GM19397 (cell line): ENCODE measurements around the gene SH3RF3.

Source experiments
- ATAC-seq: cut with Tn5 transposase; IDR thresholded peaks from one replicate; pipeline ENCODE4 v1.9.1; 2021; ENCODE audit warnings: mild to moderate bottlenecking, moderate library complexity; ENCODE audit not compliant: unreplicated experiment

Gene SH3RF3

DNA sequence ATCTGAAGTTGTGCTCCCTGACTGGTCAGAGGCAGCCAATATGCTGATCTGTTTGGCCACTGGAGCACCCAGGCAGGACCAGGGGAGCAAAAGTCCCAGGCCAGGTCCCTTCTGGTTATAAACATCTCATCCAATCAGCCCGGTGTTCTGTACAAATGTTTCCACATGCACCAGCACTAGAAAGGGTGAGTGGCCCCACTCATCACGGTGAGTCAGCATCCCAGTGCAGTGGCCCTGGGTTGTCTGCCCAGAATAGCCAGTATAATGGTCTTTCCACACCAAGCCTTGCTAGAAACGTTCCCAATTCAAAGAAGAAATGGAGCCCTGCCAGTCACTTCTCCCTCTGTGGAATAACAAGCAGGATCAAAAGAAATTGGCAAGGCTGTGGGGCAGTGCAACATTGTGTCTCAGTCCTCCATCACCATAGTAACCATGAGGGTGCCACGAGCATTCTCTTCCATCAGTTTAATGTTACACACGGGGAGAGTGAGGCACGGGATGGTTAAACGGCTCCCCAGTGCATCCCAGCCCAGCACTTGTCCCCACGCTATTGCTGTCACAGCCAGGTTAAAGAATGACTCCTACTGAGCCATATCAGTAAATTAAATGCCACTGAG lies 309.9 kb downstream of the SH3RF3 start:
- no peak for ATAC-seq

DNA sequence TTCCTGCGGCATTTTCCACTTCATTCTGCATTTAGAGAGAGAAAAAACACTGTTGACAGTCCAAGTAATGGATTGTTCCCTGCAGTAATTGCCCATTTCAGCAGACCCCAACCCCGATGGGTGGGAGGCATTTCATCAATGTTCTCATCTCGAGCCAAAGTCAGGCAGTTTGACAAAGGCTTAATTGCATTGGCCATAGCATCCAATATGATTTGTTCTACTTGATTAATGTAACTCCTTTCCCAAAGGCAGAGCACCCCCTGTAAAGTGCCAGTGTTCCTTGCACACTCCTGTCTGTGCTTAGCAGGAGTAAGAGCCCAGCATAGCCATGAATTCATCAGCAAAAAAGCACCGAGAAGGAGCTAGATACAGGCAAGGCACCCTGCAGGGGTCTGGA lies 310.4 kb downstream of the SH3RF3 start:
- ATAC-seq: no peak

DNA sequence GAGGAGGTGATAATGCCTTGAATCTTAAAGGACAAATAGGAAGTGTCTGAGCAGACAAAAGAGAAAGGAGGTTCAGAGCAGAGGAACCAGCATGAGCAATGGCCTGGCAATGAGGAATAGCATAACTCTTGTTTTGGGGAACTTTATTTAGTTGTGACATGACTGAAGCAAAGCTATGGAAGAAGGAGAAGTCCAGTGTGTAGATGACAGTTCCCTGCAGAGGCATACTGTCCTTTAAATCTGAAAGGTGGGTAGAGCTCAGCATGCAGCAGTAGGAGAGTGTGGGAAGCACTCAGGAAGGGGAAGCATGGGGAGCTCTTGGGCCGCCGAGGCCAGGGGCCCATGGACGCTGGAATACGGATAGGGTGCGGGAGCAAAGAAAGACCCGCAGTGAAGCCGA lies 311.0 kb downstream of the SH3RF3 start:
- ATAC-seq: no peak

DNA sequence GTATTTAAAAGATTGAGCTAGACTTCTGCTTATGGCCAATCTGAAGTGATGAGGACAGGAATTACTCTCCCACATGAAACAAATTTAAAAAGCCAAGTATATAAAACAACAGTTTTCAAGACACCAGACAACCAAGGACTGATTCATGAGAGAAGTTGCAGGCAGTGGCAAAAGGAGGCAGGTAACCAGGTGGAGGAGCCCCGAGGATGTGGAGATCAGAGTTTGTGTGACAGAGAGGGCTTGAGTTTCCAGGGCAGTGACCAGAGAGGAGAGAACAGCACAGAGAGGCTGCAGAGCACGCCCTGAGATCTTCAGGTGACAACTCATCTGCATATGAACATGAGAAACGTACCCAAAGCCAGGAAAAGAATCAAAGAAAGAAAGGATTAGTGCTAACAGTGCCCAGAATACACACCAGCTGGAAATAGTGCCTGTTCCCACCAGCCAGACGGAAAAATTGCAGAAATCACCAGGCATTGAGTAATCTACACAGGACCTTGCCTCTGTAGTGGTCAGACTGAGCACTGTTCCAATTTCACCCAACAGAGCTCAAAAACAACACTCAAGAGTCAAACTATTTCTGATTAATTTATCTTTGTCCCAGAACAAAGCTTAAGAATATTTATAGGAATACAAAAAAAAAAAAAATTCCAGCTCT lies 311.6 kb downstream of the SH3RF3 start:
- ATAC-seq: no peak

DNA sequence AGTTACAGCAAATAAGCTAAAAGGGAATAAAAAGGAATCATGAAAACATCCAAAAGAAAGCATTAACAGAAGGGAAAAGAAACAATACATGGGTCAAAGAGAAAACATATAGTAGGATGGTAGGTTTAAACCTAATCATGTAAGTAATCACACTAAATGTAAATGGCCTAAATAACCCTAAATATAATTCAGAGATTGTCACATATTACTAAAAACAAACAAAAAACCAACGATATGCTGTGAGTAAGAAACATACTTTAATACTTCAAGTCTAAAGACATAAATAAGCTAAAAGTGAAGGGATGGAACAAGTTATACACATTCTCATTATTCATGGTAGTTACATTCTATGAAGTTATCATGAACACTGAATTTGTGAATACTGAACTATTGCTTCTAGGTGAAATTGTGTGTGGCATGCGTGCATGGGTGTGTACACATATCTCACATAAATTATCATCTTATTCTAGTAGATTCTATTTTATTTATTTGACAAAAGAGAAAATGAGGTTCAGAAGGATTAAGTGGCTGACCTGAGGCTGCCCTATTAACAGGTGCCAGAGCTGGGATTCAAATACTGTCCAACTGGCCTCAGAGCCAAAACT lies 313.8 kb downstream of the SH3RF3 start:
- no peak for ATAC-seq

DNA sequence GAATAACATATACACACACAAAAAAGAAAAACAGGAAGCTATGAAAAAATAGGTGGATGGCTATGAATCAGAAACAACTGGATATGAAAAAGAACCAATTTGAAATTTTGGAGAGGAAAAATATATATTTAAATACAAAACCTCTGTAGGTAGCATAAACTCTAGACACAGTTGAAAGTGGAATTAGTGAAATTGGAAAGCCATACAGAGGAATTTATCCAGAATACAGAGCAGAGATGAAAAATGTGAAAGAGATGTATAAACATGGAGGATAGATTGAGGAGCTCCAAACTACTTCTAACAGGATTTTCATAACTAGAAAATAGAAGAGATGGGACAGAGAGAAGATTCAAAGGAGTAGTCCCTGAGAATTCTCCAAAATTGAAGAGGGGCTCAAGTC lies 315.9 kb downstream of the SH3RF3 start:
- no peak for ATAC-seq

DNA sequence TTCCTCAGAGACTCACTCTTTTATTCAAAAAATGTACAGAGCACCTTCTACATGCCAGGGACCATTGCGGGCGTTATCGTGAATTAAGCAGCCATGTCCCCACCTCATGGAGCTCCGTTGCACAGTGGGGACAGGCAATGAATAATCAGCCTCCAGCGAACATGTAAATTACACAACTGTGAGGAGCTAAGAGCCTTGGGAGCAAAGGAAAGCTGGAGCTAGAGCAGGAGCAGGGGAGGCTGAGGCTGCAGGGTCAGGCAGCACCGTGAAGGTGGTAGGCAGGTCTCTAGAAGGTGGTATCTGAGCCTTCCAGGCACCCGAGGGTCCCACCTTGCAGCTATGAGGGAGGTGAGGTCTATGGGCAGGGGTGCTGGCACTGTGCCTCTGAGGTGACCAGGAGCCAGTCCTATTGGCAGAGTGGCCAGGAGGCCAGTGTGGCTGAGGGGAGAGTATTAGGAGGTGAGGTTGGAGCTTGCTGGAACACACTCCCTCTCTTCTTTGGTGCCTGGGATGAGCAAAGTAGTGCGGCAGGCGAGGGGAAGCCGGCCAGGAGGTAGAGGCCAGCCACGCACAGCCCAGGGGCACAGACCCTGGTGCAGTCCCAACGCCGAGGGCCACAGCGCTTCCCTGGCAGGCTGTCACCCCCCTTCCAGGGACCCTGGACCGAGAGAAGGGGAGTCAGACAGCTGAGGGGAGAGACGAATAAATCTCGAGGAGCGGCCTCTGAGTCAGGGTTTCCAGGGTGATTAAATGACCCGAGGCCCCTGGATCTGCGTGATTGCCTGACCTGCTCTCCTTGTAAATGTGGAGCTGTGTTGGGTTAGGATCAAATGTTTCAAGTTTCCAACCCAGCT lies 317.5 kb downstream of the SH3RF3 start:
- ATAC-seq: no peak

DNA sequence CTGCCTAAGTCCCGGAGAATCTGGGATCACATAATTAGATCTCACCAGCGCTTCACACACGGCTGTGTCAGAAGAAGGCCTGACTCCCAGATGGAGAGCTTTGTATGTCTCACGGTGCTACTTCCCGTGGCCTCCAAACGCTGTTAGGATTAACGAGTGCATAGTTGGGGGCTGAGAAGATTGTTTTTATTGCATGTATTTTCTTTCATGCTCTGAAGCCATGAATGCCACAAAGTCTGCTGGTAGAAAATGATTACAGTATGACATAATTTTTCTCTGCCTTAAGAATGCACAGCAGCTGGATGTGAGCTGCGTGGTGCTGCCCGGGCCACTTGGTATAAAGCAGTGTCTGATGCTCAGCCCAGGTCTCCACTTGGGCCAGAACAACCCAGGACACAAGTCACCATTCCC lies 318.3 kb downstream of the SH3RF3 start:
- ATAC-seq: no peak

DNA sequence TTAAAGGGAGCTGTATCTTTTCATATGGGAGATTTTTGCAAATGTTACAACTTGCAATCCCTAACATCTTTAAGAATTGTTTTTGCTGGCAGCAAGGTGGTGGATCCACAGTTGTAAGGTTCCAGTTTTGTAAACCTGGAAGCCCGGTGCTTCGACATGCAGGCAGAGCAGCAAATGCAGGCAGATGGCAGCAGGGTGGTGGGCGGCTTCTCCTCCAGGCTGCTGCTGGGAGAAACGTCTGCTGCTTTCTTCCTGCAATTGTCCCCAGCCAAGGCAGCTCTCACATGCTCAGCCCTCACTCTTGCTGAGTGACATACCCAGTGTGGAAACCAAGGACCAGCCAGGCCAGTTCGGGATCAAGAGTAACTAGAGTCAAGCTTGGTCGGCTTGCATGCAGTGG lies 318.8 kb downstream of the SH3RF3 start:
- no peak for ATAC-seq

DNA sequence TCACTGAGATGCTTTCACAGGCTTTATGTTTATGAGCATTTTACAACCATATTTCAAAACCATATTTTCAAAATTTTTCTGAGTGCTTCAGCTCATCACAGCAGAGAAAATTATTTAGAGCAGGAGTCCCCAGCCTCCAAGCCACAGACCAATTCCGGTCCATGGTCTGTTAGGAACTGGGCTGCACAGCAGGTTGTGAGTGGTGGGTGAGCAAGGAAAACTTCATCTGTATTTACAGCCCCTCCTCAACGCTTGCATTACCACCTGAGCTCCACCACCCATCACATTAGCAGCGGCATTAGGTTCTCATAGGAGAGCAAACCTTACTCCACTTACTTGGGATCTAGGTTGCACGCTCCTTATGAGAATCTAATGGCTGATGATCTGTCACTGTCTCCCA lies 319.2 kb downstream of the SH3RF3 start:
- no peak for ATAC-seq

DNA sequence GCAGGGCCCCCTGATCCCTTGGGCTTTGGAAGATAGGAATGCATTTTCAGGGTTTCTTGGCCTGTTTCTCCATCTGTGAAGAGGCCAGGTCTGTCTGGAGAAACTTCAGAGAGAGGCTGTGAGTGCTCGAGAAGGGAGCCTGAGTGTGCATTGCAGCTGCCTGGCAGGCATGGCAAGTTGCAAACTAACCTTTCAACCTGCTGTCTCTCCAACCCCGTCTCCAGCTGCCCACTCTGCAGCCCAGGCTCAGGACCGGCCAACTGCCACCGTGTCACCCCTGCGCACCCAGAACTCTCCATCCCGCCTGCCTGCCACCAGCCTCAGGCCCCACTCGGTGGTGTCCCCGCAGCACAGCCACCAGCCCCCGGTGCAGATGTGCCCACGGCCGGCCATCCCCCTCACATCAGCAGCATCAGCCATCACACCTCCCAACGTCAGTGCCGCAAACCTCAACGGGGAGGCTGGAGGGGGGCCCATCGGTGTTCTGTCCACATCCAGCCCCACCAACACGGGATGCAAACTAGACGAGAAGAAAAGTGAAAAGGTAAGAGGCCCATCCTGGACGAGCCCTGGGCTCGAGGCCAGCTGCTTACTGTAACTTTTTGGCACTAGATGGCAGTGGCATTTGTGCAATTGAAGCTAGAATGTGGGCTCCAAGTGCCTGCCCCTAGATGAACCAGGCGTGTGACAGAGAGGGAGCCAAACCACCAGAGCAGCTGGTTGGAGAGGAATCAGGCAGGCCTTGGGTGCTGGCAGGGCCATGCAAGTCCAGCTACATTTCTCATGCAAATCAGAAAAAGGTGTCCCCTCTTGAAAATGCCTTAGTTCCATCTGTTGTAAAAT lies 320.2 kb downstream of the SH3RF3 start:
- ATAC-seq: no peak

DNA sequence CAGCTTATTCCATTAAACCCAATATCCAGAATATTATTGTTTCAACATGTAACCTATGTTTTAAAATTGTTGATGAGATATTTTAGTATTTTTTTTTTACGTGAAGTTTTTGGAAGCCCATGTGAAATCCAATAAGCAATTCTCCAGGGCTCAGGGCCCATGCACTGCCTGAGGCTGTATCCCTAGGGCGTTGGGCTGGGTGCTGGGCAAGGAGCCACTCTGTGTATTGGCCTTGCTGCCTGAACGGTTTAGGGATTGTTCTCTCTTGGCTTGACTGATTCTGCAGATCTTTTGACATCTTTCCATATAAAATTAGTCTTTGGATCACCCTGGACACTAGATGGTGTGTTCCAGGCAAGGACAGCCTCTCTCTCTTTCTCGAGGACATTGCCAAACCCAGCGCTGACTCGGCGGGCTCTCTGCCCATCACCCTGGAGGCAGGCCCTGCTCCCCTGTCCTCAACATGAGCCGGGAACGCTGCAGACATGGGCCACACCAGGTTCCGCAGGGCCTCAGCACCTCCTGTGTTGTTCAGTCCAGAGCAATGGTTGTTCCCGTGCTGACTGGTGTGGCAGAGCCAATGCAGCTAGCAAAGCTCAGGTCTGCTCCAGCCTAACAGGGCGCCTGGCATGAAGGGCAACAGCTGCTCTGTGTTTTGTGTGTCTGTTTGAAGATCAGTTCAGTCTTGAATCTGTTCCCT lies 321.7 kb downstream of the SH3RF3 start:
- no peak for ATAC-seq

DNA sequence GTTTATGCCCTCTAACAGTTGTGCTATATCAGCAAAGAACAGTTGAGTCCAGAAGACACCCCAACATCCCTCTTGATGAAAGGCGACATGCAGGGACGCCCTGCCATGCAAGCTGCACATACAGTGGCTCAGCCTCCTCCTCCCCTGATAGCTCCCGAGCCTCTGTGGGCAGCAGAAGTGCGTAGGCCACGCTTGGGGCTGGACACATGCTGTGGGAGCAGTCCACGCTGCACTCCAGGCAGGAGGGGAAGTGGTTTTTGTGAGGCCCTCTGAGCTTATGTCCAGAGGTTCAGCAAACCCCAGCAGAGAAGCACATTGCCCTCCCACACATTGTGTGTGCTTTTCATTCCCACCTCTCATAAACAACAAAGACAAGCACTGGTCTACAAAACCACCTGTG lies 322.7 kb downstream of the SH3RF3 start:
- no peak for ATAC-seq

DNA sequence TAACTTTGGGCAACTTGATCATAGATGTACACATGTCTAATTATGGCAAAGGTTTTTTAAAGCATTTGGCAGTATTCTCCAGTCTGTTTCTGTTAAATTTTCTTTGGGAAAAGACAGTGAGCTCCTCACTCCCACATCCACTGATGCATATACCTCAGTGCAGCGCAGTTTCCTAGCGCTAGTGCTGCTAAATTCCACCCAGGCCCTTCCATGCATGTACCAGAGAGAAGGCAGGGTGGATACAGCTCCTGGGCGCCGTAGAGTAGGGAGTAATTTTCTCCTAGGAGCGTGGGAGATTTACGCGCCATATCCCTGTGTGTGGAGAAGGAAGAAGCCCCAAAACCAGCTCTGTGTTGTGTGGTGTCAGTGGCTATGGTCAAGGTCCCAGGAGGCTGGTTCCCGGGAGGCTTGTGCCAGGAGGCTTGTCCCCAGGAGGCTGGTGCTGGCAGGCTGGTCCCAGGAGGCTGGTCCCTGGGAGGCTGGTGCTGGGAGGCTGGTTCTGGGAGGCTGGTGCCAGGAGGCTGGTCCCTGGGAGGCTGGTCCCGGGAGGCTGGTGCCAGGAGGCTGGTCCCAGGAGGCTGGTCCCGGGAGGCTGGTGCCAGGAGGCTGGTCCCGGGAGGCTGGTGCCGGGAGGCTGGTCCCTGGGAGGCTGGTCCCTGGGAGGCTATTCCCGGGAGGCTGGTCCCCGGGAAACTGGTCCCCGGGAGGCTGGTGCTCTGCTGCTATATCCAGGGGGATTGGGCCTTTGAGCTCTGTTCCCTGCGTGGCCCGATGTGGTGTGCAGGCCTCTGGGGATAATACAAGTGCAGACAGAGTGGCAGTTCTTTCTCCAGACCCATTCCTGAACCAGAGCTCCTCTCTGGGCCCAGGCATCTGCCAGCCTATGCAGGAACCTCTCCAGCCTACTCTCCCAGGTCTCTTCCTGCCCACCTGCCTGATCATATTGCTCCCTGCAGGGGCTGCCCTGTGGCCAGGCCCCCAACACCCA lies 323.6 kb downstream of the SH3RF3 start:
- no peak for ATAC-seq

DNA sequence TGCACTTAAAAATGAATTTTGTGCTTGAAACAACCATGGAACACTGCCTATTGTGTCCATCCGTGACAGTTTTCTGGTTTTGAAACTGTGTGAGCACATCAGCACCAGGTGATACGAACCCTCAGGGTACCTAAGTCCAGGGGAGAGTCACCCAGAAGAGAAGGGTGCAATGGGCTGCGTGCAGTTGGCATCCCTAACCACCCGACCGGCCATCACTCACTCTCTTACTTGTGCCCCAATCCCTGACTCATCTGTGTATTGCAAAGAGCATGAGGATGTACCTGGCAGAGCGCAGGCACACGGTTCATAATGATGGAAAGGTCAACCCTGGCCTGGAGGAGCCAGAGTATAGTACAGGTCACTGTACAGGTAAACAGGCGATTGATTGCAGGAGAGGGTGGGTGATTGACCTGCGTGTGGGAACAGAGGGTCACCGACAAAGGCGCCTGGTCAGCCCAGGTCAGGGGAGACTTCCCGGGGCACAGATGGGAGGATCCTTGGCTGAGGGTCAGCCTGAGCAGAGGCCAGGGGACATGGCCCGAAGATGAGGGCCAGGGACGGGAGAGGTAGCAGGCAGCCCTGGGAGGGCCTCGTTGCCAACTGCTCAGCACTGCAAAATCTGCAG lies 324.5 kb downstream of the SH3RF3 start:
- ATAC-seq: no peak

DNA sequence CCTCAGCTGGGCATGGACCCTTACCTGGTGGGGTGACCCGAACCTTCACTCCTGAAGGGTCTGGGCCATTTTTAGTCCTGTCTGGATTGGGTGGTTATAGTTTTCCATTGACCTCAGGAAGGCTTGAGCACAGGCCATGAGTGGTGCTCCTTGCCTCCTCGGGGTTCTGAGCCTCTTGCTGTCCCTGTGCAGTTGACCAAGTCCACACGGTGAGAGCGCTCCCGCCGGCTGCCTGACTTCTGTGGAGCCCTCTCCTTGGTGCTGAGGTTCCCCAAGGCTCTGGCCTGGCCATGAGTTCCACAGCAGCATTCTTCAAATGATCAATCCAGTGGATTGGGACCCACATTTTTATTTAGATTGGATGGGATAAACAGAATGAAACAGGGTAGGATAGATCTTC lies 325.3 kb downstream of the SH3RF3 start:
- ATAC-seq: no peak

DNA sequence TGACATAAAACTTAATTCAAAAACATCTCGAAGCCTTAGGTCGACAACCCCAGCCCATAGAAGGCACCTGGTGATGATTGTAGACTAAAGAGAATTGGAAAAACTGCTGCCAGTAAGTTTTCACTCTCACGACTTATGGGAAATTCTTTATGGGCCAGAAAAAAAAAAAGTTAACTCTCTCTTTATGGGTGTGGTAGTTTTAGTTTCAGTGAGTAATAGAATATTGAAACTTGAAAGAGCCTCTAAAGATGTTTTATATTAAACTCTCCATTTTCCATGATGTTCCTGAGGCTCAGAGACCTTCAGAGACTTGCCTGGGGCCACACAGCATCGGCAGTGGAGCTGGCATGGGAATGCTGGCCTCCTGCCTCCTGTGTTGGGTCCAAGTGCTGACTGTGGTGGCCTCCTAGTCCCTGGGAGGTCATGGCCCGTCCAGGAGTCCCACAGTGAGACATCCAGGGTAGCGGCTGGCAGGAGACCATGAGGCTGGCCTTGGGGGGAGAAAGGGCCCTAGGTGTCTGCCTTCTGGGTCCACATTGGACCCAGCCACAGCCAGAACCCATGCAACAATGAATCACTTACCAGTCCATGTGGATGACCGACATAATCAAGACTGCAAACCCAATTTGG lies 325.9 kb downstream of the SH3RF3 start:
- ATAC-seq: no peak
